ENCODE measurements around the gene HOXA9. TPM values are rescaled to one million over a fixed set of nuclear protein-coding genes. Genes with fewer than 3 reads are reported as not detected.

Gene HOXA9
- polyA plus RNA-seq, 1 of the 3 experiments (the other 2 are of a cell fraction) = not detected

DNA sequence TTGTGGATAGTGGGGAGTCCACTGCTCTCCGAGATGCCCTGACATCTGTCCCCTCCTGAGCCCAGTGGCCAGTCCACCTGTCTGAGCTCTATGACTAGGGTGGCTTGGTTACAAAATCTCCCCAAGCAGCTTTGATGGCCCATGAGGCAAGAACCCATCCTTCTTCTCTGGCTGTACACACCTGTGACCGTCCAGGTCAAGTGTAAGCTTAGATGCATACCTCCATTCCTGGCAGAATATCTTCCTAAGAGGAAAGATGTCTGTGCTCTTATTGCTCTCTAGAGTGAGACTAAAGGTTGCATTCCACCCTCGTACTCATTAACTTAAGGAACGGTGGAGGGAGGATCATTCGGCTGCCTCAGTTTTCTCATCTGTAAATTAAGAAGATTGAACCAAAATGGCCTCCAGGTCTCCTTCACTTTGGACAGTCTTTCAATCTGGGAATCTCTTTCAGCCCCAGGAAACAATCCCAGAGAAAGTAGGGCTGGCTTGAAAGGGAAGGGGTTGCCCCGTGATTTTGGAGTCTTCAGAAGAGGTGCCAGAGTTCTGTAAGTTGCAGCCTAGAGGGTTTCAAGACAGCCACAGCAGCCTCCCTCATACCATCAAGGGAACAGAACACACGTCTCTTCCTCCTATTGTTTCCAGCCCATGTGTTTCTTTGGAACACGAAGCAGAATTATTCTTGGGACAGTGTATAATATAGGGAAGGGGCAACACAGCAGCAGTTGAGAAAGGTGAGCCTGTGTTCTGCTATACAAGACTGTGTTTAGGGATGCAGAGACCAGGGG lies 40.2 kb downstream of the HOXA9 start:
- Histone ChIP-seq H3K27ac (ENCODE audit: low read depth in 2 of 2, low read length in 1 of 2) (no peak overlapping the region), H3F3A (replicated peaks; ENCODE audit: insufficient read depth) (no peaks in the 10 kb centered on the region), H4K20me1 (ENCODE audit: insufficient read depth) (no peaks in the 10 kb centered on the region), H3K4me1 (ENCODE audit: control insufficient read depth in 1 of 2, insufficient read depth in 2 of 2, low read depth in 1 of 2, low read length in 1 of 2) (no peaks in the 10 kb centered on the region), H3K27me3 (ENCODE audit: insufficient read depth) (peaks cover 93% of the 10 kb centered on the region), H3K9me3 (no peaks in the 10 kb centered on the region), H3K79me2 (ENCODE audit: insufficient read depth) (no peaks in the 10 kb centered on the region), H3K36me3 (replicated peaks in 1 of 2; ENCODE audit: control insufficient read depth in 1 of 2, insufficient read depth in 2 of 2, low read length in 1 of 2) (no peaks in the 10 kb centered on the region), H2AFZ (ENCODE audit: low read depth) (no peak overlapping the region), H3K9me2 (no peaks in the 10 kb centered on the region), H3K9ac (no peak overlapping the region), H3K4me2 (no peak overlapping the region), H3K4me3 (ENCODE audit: low read depth in 2 of 2, low read length in 1 of 2) (no peak overlapping the region)
- 8% methylated on average over 8 of the region's 8 CpGs for WGBS (ENCODE audit: low lambda C conversion rate)
- no peak for DNase-seq
- ChIA-PET CTCF (interaction anchor here (1.5 kb wide), 1 partner anchor 15 kb away, joined by 4 read pairs; no protein-coding TSS in a partner anchor), POLR2A (no interaction called here)
- TF ChIP-seq RXRA (IDR thresholded peaks at IDR 0.05; ENCODE audit: borderline replicate concordance, low read depth) = no peak
- TF ChIP-seq, protein P1, sequence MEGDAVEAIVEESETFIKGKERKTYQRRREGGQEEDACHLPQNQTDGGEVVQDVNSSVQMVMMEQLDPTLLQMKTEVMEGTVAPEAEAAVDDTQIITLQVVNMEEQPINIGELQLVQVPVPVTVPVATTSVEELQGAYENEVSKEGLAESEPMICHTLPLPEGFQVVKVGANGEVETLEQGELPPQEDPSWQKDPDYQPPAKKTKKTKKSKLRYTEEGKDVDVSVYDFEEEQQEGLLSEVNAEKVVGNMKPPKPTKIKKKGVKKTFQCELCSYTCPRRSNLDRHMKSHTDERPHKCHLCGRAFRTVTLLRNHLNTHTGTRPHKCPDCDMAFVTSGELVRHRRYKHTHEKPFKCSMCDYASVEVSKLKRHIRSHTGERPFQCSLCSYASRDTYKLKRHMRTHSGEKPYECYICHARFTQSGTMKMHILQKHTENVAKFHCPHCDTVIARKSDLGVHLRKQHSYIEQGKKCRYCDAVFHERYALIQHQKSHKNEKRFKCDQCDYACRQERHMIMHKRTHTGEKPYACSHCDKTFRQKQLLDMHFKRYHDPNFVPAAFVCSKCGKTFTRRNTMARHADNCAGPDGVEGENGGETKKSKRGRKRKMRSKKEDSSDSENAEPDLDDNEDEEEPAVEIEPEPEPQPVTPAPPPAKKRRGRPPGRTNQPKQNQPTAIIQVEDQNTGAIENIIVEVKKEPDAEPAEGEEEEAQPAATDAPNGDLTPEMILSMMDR (IDR thresholded peaks at IDR 0.05) = no peak
- TF ChIP-seq SIN3A (IDR thresholded peaks at IDR 0.05; ENCODE audit: borderline replicate concordance, low read depth, low read length) = no peak
- TF ChIP-seq NRF1 (IDR thresholded peaks at IDR 0.05; ENCODE audit: low read depth, low read length) = no peak
- no peak for TF ChIP-seq TAF1 (IDR thresholded peaks at IDR 0.05; ENCODE audit: borderline replicate concordance, low read depth, low read length)
- TF ChIP-seq JUND (IDR thresholded peaks at IDR 0.05) = no peak
- TF ChIP-seq REST (IDR thresholded peaks at IDR 0.05; ENCODE audit: low read depth, low read length) = no peak
- TF ChIP-seq TCF12 (IDR thresholded peaks at IDR 0.05) = no peak
- no peak for TF ChIP-seq GATA2 (CRISPR knock-in tag; IDR thresholded peaks at IDR 0.05)
- no peak for TF ChIP-seq YY1 (IDR thresholded peaks at IDR 0.05; ENCODE audit: low read depth)
- no peak for TF ChIP-seq GABPA (IDR thresholded peaks at IDR 0.05; ENCODE audit: low read depth)
- no peak for TF ChIP-seq MXI1 (IDR thresholded peaks at IDR 0.05; ENCODE audit: low read depth, low read length)
- no peak for TF ChIP-seq FOSL2 (IDR thresholded peaks at IDR 0.05; ENCODE audit: borderline replicate concordance, low read depth)
- TF ChIP-seq NFIC (IDR thresholded peaks at IDR 0.05; ENCODE audit: borderline replicate concordance) = no peak
- TF ChIP-seq RCOR1 (IDR thresholded peaks at IDR 0.05; ENCODE audit: low read length) = no peak
- no peak for TF ChIP-seq ELF1 (IDR thresholded peaks at IDR 0.05)
- TF ChIP-seq MEF2A (IDR thresholded peaks at IDR 0.05; ENCODE audit: borderline replicate concordance, low read depth) = no peak
